Urinary bladder (tissue), 4 donors: Measurements from ENCODE around the gene PRCC. TPM values are rescaled to one million over a fixed set of nuclear protein-coding genes. Genes with fewer than 3 reads are reported as not detected.

Experiments
- DNase-seq: peaks from one replicate; pipeline ENCODE4 v3.0.0-alpha.2; 2015; ENCODE audit errors: extremely low spot score
- H3K27ac ChIP-seq: one replicate; pipeline ENCODE4 v1.5.1; 2013; ENCODE audit warnings: low read depth, mild to moderate bottlenecking, moderate library complexity
- H3K36me3 ChIP-seq: one replicate; pipeline ENCODE4 v1.6.1; 2013; ENCODE audit warnings: mild to moderate bottlenecking, moderate library complexity; ENCODE audit not compliant: insufficient read depth
- H3K4me1 ChIP-seq: one replicate; pipeline ENCODE4 v1.6.1; 2013; ENCODE audit warnings: mild to moderate bottlenecking, moderate library complexity; ENCODE audit not compliant: insufficient read depth
- H3K4me3 ChIP-seq: one replicate; pipeline ENCODE4 v1.5.1; 2013; ENCODE audit warnings: low read depth, low read length
- WGBS: extraction: QIAGEN DNeasy Blood & Tissue Kit; methylation state at CpG from one replicate; pipeline ENCODE4 v1.1.7; 2013; 5-methylcytosine and 5-hydroxymethylcytosine counted together
- polyA plus RNA-seq: library from polyadenylated mRNA; stranded (reverse); fragments of 200-250 nt; gene quantifications from one replicate; pipeline ENCODE4 v1.2.3, GENCODE V29; 2013
- total RNA-seq: library from RNA; depleted of rRNA; stranded (reverse); fragments of >200 nt; gene quantifications from one replicate; pipeline ENCODE4 v1.2.3, GENCODE V29; 2014
- donor health status: healthy with polysubstance abuse.
- donor health status: healthy.

Gene PRCC
- total and polyA plus RNA-seq, 2 donors, result 17.7 to 49.5 TPM

GRCh38 chr1:156836041-156836654, 68.8 kb downstream of the PRCC start:
- DNase-seq, result no peak
- H3K4me3 ChIP-seq, result no peak overlapping the region
- no peaks in the 10 kb centered on the region for H3K36me3 ChIP-seq
- no peaks in the 10 kb centered on the region for H3K4me1 ChIP-seq
- no peak overlapping the region for H3K27ac ChIP-seq
- 59% methylated on average over 5 of the region's 5 CpGs for WGBS

- Histone ChIP-seq H3K27ac (no peak overlapping the region), H3K4me1 (no peaks in the 10 kb centered on the region), H3K4me3 (no peak overlapping the region), H3K36me3 (no peaks in the 10 kb centered on the region)
- no peak for DNase-seq
- WGBS, result 73% methylated on average over 4 of the region's 4 CpGs
Measured at GRCh38 chr1:156836892-156837291, 69.6 kb downstream of the PRCC start.

- no peaks in the 10 kb centered on the region for H3K36me3 ChIP-seq
- no peak overlapping the region for H3K27ac ChIP-seq
- H3K4me3 ChIP-seq, result no peak overlapping the region
- no peaks in the 10 kb centered on the region for H3K4me1 ChIP-seq
- no peak for DNase-seq
- WGBS, result 30% methylated on average over 7 of the region's 7 CpGs
Measured at GRCh38 chr1:156838972-156839371, 71.6 kb downstream of the PRCC start.

GRCh38 chr1:156839426-156840109, 72.2 kb downstream of the PRCC start:
- no peak overlapping the region for H3K4me3 ChIP-seq
- H3K36me3 ChIP-seq, result no peaks in the 10 kb centered on the region
- no peak for DNase-seq
- H3K4me1 ChIP-seq, result no peaks in the 10 kb centered on the region
- WGBS, result 35% methylated on average over 9 of the region's 9 CpGs
- no peak overlapping the region for H3K27ac ChIP-seq

- no peak for DNase-seq
- H3K4me3 ChIP-seq, result no peak overlapping the region
- 56% methylated on average over 8 of the region's 8 CpGs for WGBS
- H3K36me3 ChIP-seq, result no peaks in the 10 kb centered on the region
- H3K27ac ChIP-seq, result no peak overlapping the region
- H3K4me1 ChIP-seq, result no peaks in the 10 kb centered on the region
Measured at GRCh38 chr1:156840186-156840897, 73.0 kb downstream of the PRCC start.

GRCh38 chr1:156840898-156841279, 73.6 kb downstream of the PRCC start:
- Histone ChIP-seq H3K4me1 (no peaks in the 10 kb centered on the region), H3K27ac (no peak overlapping the region), H3K4me3 (no peak overlapping the region), H3K36me3 (no peaks in the 10 kb centered on the region)
- DNase-seq, result no peak
- 60% methylated on average over 14 of the region's 14 CpGs for WGBS

- DNase-seq, result no peak
- Histone ChIP-seq H3K4me3 (no peak overlapping the region), H3K4me1 (no peaks in the 10 kb centered on the region), H3K36me3 (no peaks in the 10 kb centered on the region), H3K27ac (no peak overlapping the region)
- 72% methylated on average over 16 of the region's 16 CpGs for WGBS
Measured at GRCh38 chr1:156841295-156841855, 74.0 kb downstream of the PRCC start.

GRCh38 chr1:156842618-156843300, 75.4 kb downstream of the PRCC start:
- WGBS, result 79% methylated on average over 9 of the region's 9 CpGs
- no peaks in the 10 kb centered on the region for H3K4me1 ChIP-seq
- no peaks in the 10 kb centered on the region for H3K36me3 ChIP-seq
- no peak for DNase-seq
- no peak overlapping the region for H3K27ac ChIP-seq
- H3K4me3 ChIP-seq, result no peak overlapping the region

GRCh38 chr1:156844102-156844501, 76.8 kb downstream of the PRCC start:
- H3K4me3 ChIP-seq, result no peak overlapping the region
- DNase-seq, result no peak
- H3K4me1 ChIP-seq, result no peaks in the 10 kb centered on the region
- H3K36me3 ChIP-seq, result no peaks in the 10 kb centered on the region
- 35% methylated on average over 6 of the region's 6 CpGs for WGBS
- H3K27ac ChIP-seq, result no peak overlapping the region

- no peaks in the 10 kb centered on the region for H3K4me1 ChIP-seq
- no peak overlapping the region for H3K27ac ChIP-seq
- WGBS, result 23% methylated on average over 14 of the region's 14 CpGs
- DNase-seq, result no peak
- no peaks in the 10 kb centered on the region for H3K36me3 ChIP-seq
- H3K4me3 ChIP-seq, result no peak overlapping the region
Measured at GRCh38 chr1:156844638-156845037, 77.3 kb downstream of the PRCC start.

- WGBS, result 6% methylated on average over 69 of the region's 69 CpGs
- Histone ChIP-seq H3K4me1 (no peaks in the 10 kb centered on the region), H3K27ac (no peak overlapping the region), H3K4me3 (no peak overlapping the region), H3K36me3 (no peaks in the 10 kb centered on the region)
- DNase-seq, result no peak
Measured at GRCh38 chr1:156845055-156845952, 78.0 kb downstream of the PRCC start.

GRCh38 chr1:156845953-156846545, 78.7 kb downstream of the PRCC start:
- WGBS, result 46% methylated on average over 18 of the region's 18 CpGs
- H3K4me1 ChIP-seq, result no peaks in the 10 kb centered on the region
- H3K36me3 ChIP-seq, result no peaks in the 10 kb centered on the region

More at GRCh38 chr1:156845953-156846545, 78.7 kb downstream of the PRCC start:
- H3K27ac ChIP-seq, result no peak overlapping the region
- DNase-seq, result no peak
- H3K4me3 ChIP-seq, result no peak overlapping the region
